Choroid plexus epithelial cell (primary cell): Measurements from ENCODE around the gene C1QTNF9B.

Source experiments
- DNase-seq: peaks from one replicate; pipeline ENCODE4 v3.0.0-alpha.2; 2010; ENCODE audit warnings: low read depth
- H3K4me3 ChIP-seq: 2 replicates; pipeline ENCODE4 v1.5.1; 2011; ENCODE audit warnings: low read depth, mild to moderate bottlenecking, control low read depth, low read length, moderate library complexity
- TF ChIP-seq, protein P1 (sequence below): conservative IDR thresholded peaks from 2 replicates; pipeline ENCODE4 v1.5.1; 2011; ENCODE audit warnings: low read depth, mild to moderate bottlenecking, control low read depth, inconsistent platforms, low read length, moderate library complexity

C1QTNF9B gene

DNA sequence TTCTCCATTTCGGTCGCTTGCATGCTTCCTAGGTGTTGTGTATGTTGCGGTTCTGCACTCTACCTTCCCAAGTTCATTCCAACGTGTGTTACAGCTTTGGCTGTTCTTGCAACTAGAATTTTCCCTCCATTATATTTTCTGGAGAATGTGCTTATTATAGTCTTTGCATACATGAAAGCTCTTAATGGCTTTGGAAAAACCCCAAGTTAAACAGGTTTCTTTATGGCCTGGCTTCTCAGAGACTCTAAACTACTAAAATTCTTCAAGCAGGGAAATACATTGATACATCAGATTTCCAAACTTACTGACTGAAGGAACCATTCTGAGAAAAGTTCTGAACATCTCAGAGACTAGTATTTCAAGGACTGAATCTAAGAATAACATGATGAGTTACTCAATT is 20.0 kb downstream of the C1QTNF9B start:
- no peak overlapping the region for H3K4me3 ChIP-seq
- TF ChIP-seq, protein P1, sequence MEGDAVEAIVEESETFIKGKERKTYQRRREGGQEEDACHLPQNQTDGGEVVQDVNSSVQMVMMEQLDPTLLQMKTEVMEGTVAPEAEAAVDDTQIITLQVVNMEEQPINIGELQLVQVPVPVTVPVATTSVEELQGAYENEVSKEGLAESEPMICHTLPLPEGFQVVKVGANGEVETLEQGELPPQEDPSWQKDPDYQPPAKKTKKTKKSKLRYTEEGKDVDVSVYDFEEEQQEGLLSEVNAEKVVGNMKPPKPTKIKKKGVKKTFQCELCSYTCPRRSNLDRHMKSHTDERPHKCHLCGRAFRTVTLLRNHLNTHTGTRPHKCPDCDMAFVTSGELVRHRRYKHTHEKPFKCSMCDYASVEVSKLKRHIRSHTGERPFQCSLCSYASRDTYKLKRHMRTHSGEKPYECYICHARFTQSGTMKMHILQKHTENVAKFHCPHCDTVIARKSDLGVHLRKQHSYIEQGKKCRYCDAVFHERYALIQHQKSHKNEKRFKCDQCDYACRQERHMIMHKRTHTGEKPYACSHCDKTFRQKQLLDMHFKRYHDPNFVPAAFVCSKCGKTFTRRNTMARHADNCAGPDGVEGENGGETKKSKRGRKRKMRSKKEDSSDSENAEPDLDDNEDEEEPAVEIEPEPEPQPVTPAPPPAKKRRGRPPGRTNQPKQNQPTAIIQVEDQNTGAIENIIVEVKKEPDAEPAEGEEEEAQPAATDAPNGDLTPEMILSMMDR: no peak
- no peak for DNase-seq

DNA sequence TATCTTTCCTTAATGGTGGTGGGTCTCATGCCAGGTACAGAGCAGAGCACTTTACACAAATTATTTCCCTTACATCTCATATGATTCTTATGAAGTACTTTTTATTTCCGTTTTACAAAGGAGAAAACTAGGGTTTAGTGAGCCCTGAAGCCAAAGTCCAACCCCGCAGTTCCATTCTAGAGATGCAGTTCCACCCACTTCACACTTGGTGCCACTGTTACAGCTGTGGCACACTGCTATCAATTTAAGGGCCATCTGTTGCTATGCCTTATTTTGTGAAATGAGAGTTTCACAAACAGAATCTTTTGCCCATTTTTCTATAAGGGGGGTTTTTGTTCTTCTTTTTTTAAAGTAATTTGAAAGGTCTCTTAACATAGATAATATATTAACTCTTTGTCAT is 21.0 kb downstream of the C1QTNF9B start:
- DNase-seq: peak; percentile 50
- no peak overlapping the region for H3K4me3 ChIP-seq

DNA sequence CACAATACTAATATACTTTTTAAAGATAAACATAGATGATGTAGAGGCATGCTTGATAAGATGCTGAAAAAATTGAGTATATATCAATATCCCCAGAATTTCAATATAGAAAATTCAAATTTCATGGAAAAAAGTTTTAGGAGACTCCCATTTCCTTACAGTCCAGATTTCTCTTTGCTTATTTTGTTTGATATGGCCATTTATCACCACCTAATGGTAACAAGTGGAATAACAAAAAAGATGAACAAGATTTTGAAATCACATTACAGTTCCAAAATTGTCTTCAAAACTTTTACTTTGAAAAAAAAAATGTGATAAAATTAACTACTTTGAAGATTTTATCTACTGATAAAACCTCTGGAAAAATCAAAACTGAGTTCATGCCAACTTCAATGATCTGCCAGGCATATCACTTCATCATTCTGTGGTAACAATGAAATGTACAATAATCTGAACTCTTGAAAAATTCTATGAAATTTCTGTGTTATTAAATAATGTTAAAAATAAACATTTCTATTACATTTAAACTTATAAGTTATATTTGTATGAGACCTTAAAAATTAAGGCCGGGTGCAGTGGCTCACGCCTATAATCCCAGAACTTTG is 25.6 kb downstream of the C1QTNF9B start:
- H3K4me3 ChIP-seq: no peak overlapping the region
- peak; percentile 68 for DNase-seq

More for the DNA sequence above, 21.0 kb downstream of the C1QTNF9B start:
- TF ChIP-seq, protein P1: peak; percentile 67

DNA sequence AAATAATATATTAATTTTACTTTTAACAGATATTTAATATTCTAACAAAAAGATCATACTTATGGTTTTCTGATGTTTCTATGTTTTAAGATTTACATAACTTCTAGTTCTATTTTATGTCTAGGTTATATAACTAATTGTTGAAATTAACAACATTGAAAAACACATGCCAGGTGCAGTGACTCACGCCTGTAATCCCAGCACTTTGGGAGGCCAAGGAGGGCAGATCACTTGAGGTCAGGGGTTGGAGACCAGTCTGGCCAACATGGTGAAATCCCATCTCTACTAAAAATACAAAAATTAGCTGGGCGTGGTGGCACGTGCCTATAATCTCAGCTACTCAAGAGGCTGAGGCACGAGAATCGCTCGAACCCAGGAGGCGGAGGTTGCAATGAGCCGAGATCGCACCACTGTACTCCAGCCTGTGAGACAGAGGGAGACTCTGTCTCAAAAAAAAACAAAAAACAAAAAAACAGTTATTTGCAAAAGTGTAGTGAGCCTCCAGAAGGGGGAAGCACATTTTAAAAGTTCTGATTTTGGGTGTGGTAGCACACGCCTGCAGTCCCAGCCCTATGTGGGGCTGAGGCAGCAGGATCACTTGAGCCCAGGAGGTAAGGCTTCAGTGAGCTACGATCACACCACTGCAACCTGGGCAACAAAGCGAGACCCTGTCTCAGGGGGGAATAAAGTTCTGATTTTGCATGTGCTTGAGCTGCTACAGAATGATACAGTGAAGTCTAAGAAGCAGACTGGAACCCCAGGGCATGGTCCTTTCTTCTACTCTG is 26.8 kb downstream of the C1QTNF9B start:
- TF ChIP-seq, protein P1: peak; percentile 22
- no peak for DNase-seq
- H3K4me3 ChIP-seq: no peak overlapping the region

More for the DNA sequence above, 25.6 kb downstream of the C1QTNF9B start:
- TF ChIP-seq, protein P1: peak; percentile 58

DNA sequence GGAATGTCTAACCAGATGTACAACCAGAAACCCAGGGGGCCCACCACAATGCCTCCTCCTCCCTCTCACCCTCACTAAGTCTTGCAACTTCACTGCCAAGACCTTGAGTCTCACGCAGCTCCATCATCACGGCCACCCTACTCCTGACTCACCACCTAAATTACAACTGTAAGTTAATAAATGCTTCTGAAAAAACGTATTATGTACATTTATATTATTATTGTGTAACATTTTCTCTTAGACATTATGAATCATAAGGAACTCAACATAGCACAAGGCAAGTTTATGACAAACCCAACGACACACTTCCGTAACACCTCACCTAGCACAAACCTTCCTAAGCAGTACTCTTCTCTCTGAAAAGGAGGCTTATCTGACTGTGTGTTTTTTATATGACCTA is 28.8 kb downstream of the C1QTNF9B start:
- DNase-seq: peak; percentile 85
- TF ChIP-seq, protein P1: no peak

DNA sequence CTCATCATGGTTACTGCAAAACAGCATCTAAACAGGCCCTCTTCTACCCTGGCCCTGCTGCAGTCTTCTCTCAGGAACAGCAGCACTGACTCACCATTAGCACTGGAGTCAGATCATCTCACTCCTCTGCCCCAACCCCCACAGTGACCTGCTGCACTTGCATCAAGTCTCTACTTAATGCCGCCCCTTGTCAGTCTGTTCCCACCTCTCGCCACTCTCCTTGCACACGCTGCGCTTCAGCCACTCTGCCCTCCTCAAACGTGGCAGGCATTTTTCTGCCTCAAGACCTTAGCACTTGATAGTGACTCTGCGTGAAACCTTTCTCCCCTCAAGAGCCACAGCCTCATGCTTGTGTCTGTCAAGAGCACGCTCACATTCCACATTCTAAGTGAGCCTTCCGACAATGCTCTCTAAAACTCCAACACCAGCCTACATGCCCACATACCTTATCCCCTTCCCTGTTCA is 30.2 kb downstream of the C1QTNF9B start:
- DNase-seq: peak; percentile 78
- TF ChIP-seq, protein P1: no peak
- H3K4me3 ChIP-seq: no peak overlapping the region

More for the DNA sequence above, 28.8 kb downstream of the C1QTNF9B start:
- no peak overlapping the region for H3K4me3 ChIP-seq
